Endodermal cell (in vitro differentiated cells): Measurements from ENCODE around the gene MBP. TPM values are rescaled to one million over a fixed set of nuclear protein-coding genes. Genes with fewer than 3 reads are reported as not detected.

Source experiments
- DNase-seq: peaks from one replicate; pipeline ENCODE4 v3.0.0-alpha.2; 2017
- H3K27ac ChIP-seq: 2 replicates; pipeline ENCODE4 v1.5.1; 2013; ENCODE audit warnings: mild to moderate bottlenecking, low read depth, low read length, moderate library complexity
- H3K27me3 ChIP-seq: 2 replicates; pipeline ENCODE4 v1.6.1; 2013; ENCODE audit warnings: mild to moderate bottlenecking, low read length, moderate library complexity; ENCODE audit not compliant: insufficient read depth, control insufficient read depth, poor library complexity, severe bottlenecking
- H3K36me3 ChIP-seq: 2 replicates; pipeline ENCODE4 v1.7.0; 2013; ENCODE audit warnings: mild to moderate bottlenecking, low read length, moderate library complexity; ENCODE audit not compliant: control insufficient read depth, insufficient read depth
- H3K4me1 ChIP-seq: one replicate; pipeline ENCODE4 v1.7.0; 2013; ENCODE audit warnings: low read length; ENCODE audit not compliant: control insufficient read depth, insufficient read depth
- H3K4me3 ChIP-seq: 2 replicates; pipeline ENCODE4 v1.5.1; 2013; ENCODE audit warnings: mild to moderate bottlenecking, low read length, moderate library complexity
- H3K9ac ChIP-seq: 2 replicates; pipeline ENCODE4 v1.6.1; 2013; ENCODE audit warnings: mild to moderate bottlenecking, low read length, moderate library complexity; ENCODE audit not compliant: poor library complexity, severe bottlenecking; ENCODE audit errors: extremely low read depth
- H3K9me3 ChIP-seq: 2 replicates; pipeline ENCODE4 v1.6.1; 2013; ENCODE audit warnings: mild to moderate bottlenecking, low read length, moderate library complexity; ENCODE audit not compliant: control insufficient read depth
- H3K27ac Mint-ChIP-seq: 2 replicates; pipeline ENCODE4 v1.8.0; 2020; ENCODE audit warnings: mixed read lengths
- H3K27me3 Mint-ChIP-seq: 2 replicates; pipeline ENCODE4 v1.8.0; 2021; ENCODE audit warnings: mild to moderate bottlenecking, mixed read lengths; ENCODE audit not compliant: insufficient read depth
- H3K36me3 Mint-ChIP-seq: 2 replicates; pipeline ENCODE4 v1.8.0; 2020; ENCODE audit warnings: low read depth, mixed read lengths
- H3K4me1 Mint-ChIP-seq: 2 replicates; pipeline ENCODE4 v1.8.0; 2020; ENCODE audit warnings: mixed read lengths
- H3K4me3 Mint-ChIP-seq: 2 replicates; pipeline ENCODE4 v1.8.0; 2020; ENCODE audit warnings: mild to moderate bottlenecking, moderate library complexity, mixed read lengths
- H3K9me3 Mint-ChIP-seq: 2 replicates; pipeline ENCODE4 v1.8.0; 2020; ENCODE audit warnings: mild to moderate bottlenecking, mixed read lengths
- WGBS, 2 experiments: methylation state at CpG; one replicate each; pipeline versions ENCODE4 v1.1.5 to v1.1.7; 2013; ENCODE audit warnings: missing lambda C conversion rate in 2 of 2, mixed read lengths in 1 of 2; ENCODE audit not compliant: insufficient coverage in 1 of 2, insufficient read length in 1 of 2; 5-methylcytosine and 5-hydroxymethylcytosine counted together
- total RNA-seq, 2 donors: library from RNA; stranded (reverse); fragmentation: NEBNext Ultra II Directional in 1 of 2; extraction: Animal tissue kit (Norgen Biotek cat#: 25700) in 1 of 2; gene quantifications; 2 replicates in 1 of 2; 3 replicates in 1 of 2; pipeline ENCODE4 v1.2.1, GENCODE V29; 2021
- TF ChIP-seq, protein P1 (sequence below): fragments of 200-600 bp; sonication (generic); conservative IDR thresholded peaks from 2 replicates; pipeline ENCODE4 v1.5.0; 2021; ENCODE audit warnings: antibody characterized with exemption, mild to moderate bottlenecking

Gene MBP
- total RNA-seq, 2 donors from 2014 or later = 16.3 to 19.0 TPM

DNA sequence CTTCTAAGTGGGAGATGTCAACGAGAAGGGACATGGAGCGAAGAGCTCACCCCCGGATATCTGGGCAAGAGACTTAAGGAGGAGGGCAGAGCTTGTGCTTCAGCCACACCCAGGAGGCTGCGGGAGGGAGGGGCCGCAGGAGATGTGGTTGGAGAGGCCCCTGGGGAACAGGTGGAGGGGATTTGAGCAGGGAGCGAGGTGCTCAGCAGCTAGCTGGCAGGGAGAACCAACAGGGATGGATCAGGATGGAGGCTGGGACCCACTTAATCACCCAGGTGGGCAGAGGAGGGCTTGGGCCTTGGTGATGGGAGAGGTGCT, 78.3 kb downstream of the MBP start:
- H3K27me3 ChIP-seq = no peaks in the 10 kb centered on the region
- peaks cover 42% of the 10 kb centered on the region for H3K4me1 Mint-ChIP-seq
- H3K9ac ChIP-seq = no peak overlapping the region
- no peak for DNase-seq
- H3K27ac Mint-ChIP-seq = no peak overlapping the region
- no peaks in the 10 kb centered on the region for H3K36me3 Mint-ChIP-seq
- no peak overlapping the region for H3K4me3 ChIP-seq
- no peaks in the 10 kb centered on the region for H3K36me3 ChIP-seq
- H3K9me3 Mint-ChIP-seq = no peaks in the 10 kb centered on the region
- TF ChIP-seq, protein P1, sequence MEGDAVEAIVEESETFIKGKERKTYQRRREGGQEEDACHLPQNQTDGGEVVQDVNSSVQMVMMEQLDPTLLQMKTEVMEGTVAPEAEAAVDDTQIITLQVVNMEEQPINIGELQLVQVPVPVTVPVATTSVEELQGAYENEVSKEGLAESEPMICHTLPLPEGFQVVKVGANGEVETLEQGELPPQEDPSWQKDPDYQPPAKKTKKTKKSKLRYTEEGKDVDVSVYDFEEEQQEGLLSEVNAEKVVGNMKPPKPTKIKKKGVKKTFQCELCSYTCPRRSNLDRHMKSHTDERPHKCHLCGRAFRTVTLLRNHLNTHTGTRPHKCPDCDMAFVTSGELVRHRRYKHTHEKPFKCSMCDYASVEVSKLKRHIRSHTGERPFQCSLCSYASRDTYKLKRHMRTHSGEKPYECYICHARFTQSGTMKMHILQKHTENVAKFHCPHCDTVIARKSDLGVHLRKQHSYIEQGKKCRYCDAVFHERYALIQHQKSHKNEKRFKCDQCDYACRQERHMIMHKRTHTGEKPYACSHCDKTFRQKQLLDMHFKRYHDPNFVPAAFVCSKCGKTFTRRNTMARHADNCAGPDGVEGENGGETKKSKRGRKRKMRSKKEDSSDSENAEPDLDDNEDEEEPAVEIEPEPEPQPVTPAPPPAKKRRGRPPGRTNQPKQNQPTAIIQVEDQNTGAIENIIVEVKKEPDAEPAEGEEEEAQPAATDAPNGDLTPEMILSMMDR = no peak
- H3K27ac ChIP-seq = no peak overlapping the region
- H3K27me3 Mint-ChIP-seq = no peaks in the 10 kb centered on the region
- H3K9me3 ChIP-seq = no peaks in the 10 kb centered on the region
- WGBS, 2 experiments = 75 to 88% methylated on average over 5 to 6 of the region's 6 CpGs
- no peak overlapping the region for H3K4me3 Mint-ChIP-seq
- peaks cover 20% of the 10 kb centered on the region for H3K4me1 ChIP-seq

DNA sequence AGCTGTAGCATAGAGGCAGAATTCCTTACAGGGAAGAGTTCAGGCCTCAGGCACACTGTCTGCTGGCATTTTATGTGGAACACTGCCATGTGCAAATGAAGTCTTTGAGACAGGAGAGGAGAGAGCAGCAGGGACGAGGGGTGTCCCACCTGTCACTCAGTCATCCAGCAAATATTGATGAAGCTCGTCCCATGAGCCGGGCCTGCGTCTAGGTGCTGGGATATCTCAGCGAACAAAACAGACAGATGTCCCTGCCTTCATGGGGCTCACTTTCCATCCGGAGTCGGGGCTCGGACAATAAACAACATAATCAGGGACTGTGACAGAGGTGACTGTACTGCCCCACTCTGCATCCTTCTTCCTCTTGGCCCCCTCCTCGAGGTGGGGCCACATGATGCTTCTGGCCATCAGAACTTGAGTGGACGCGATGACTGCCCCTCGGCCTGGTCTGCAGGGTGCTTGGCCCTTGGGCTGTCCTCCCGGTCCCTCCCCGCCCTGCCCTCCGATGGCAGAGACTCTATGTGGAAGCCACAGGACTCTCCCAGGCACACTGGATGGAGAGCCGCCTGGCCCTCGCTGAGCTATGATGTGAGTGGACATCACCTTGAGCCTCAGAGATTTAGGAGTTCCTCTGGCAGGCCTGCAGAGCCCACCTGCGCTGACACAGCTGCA, 78.8 kb downstream of the MBP start:
- 87 to 88% methylated on average over 11 to 18 of the region's 18 CpGs for WGBS, 2 experiments
- DNase-seq = no peak
- H3K4me3 Mint-ChIP-seq = no peak overlapping the region
- no peaks in the 10 kb centered on the region for H3K9me3 Mint-ChIP-seq
- TF ChIP-seq, protein P1 = no peak
- no peaks in the 10 kb centered on the region for H3K27me3 Mint-ChIP-seq
- Histone ChIP-seq H3K9me3 (no peaks in the 10 kb centered on the region), H3K27me3 (no peaks in the 10 kb centered on the region), H3K4me3 (no peak overlapping the region), H3K27ac (no peak overlapping the region), H3K9ac (no peak overlapping the region), H3K36me3 (no peaks in the 10 kb centered on the region), H3K4me1 (peaks cover 20% of the 10 kb centered on the region)
- H3K4me1 Mint-ChIP-seq = peaks cover 40% of the 10 kb centered on the region
- H3K36me3 Mint-ChIP-seq = no peaks in the 10 kb centered on the region
- no peak overlapping the region for H3K27ac Mint-ChIP-seq

DNA sequence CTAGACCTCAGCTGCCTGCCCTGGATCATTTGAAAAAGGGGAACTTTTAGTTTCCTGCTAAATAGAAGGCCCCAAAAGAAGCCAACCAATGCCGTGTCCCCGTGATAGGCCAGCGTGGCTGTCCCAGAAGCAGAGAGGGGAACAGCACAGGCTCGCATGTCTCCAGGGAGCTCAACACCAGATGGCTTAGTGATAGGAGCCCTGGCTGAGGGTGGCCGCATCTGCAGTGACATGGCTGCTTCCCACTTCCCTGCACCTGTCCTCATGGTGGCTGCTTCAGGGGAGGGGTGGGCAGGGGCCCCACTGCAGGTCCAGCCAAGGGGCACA, 79.6 kb downstream of the MBP start:
- no peak overlapping the region for H3K27ac ChIP-seq
- peaks cover 20% of the 10 kb centered on the region for H3K4me1 ChIP-seq
- no peaks in the 10 kb centered on the region for H3K9me3 ChIP-seq
- H3K27ac Mint-ChIP-seq = no peak overlapping the region
- H3K4me3 ChIP-seq = no peak overlapping the region
- no peaks in the 10 kb centered on the region for H3K27me3 Mint-ChIP-seq
- TF ChIP-seq, protein P1 = no peak
- DNase-seq = no peak
- no peaks in the 10 kb centered on the region for H3K27me3 ChIP-seq
- H3K9ac ChIP-seq = no peak overlapping the region
- H3K9me3 Mint-ChIP-seq = no peaks in the 10 kb centered on the region
- no peaks in the 10 kb centered on the region for H3K36me3 ChIP-seq
- 94 to 96% methylated on average over 4 to 5 of the region's 5 CpGs for WGBS, 2 experiments
- no peak overlapping the region for H3K4me3 Mint-ChIP-seq
- H3K4me1 Mint-ChIP-seq = peaks cover 38% of the 10 kb centered on the region
- H3K36me3 Mint-ChIP-seq = no peaks in the 10 kb centered on the region
